AG10803 (cell line): ENCODE measurements around the gene EBF4.

Source experiments
- DNase-seq: peaks from one replicate; pipeline ENCODE4 v3.0.0; 2010; ENCODE audit warnings: low read depth
- H3K4me3 ChIP-seq: 2 replicates; pipeline ENCODE4 v1.5.1; 2011; ENCODE audit warnings: mild to moderate bottlenecking, low read length, control low read depth
- CTCF ChIP-seq: conservative IDR thresholded peaks from 2 replicates; pipeline ENCODE4 v1.5.1; 2011; ENCODE audit warnings: mild to moderate bottlenecking, low read length, control low read depth, inconsistent platforms

EBF4 gene

GRCh38 chr20:2750491-2751251 is 58.1 kb downstream of the EBF4 start:
- H3K4me3 ChIP-seq = peak overlapping the region; percentile 16
- TF ChIP-seq CTCF = no peak
- peak; percentile 38 for DNase-seq

- no peak for DNase-seq
These were observed 58.8 kb downstream of the EBF4 start for GRCh38 chr20:2751347-2751877.

GRCh38 chr20:2751878-2752566 is 59.4 kb downstream of the EBF4 start:
- DNase-seq = no peak
- peak overlapping the region; percentile 35 for H3K4me3 ChIP-seq
- TF ChIP-seq CTCF = no peak

More at GRCh38 chr20:2751347-2751877, 58.8 kb downstream of the EBF4 start:
- peak overlapping the region; percentile 39 for H3K4me3 ChIP-seq
- TF ChIP-seq CTCF = no peak

- peak; percentile 18 for DNase-seq
- peak; percentile 60 for TF ChIP-seq CTCF
- H3K4me3 ChIP-seq = peak overlapping the region; percentile 35
These were observed 60.2 kb downstream of the EBF4 start for GRCh38 chr20:2752567-2753460.

- no peak for DNase-seq
- no peak for TF ChIP-seq CTCF
- no peak overlapping the region for H3K4me3 ChIP-seq
These were observed 61.0 kb downstream of the EBF4 start for GRCh38 chr20:2753461-2754040.

GRCh38 chr20:2754424-2754823 is 61.8 kb downstream of the EBF4 start:
- DNase-seq = no peak
- no peak overlapping the region for H3K4me3 ChIP-seq
- no peak for TF ChIP-seq CTCF
